CD4-positive, CD25-positive, alpha-beta regulatory T cell (primary cell): ENCODE results near the gene PALM2AKAP2. TPM values are rescaled to one million over a fixed set of nuclear protein-coding genes. Genes with fewer than 3 reads are reported as not detected.

Source experiments
- ATAC-seq, 2 donors: fragments of 150-1000 bp; cut with Tn5 transposase; one replicate each; pipeline ENCODE4 v1.10.0; 2021; ENCODE audit warnings: low read depth in 2 of 2, moderate number of reproducible peaks in 2 of 2, moderate library complexity in 1 of 2
- DNase-seq, 3 donors: peaks; one replicate each; pipeline versions ENCODE4 v3.0.0 to v3.0.0-alpha.2; 2012 to 2022; ENCODE audit warnings: mixed read lengths in 1 of 3
- H3K27ac ChIP-seq: one replicate; pipeline ENCODE4 v1.7.0; 2013; ENCODE audit warnings: mild to moderate bottlenecking, low read length; ENCODE audit not compliant: insufficient read depth, poor library complexity, severe bottlenecking
- H3K27me3 ChIP-seq: one replicate; pipeline ENCODE4 v1.7.0; 2013; ENCODE audit warnings: low read length; ENCODE audit not compliant: control insufficient read depth, insufficient read depth
- H3K36me3 ChIP-seq: one replicate; pipeline ENCODE4 v1.7.0; 2013; ENCODE audit warnings: mild to moderate bottlenecking, low read length, moderate library complexity; ENCODE audit not compliant: control insufficient read depth, insufficient read depth
- H3K4me1 ChIP-seq: 2 replicates; pipeline ENCODE4 v1.7.0; 2013; ENCODE audit warnings: mild to moderate bottlenecking, low read length; ENCODE audit not compliant: insufficient read depth, control insufficient read depth, poor library complexity, severe bottlenecking
- H3K4me3 ChIP-seq: one replicate; pipeline ENCODE4 v1.7.0; 2013; ENCODE audit warnings: low read depth, mild to moderate bottlenecking, low read length, moderate library complexity
- H3K9me3 ChIP-seq, 2 experiments: 1 replicate in 1 of 2; 2 replicates in 1 of 2; pipeline ENCODE4 v1.7.0; 2013; ENCODE audit warnings: low read length in 2 of 2, mild to moderate bottlenecking in 1 of 2, moderate library complexity in 1 of 2; ENCODE audit not compliant: control insufficient read depth in 2 of 2
- H3K27ac Mint-ChIP-seq, 3 donors: one replicate each; pipeline ENCODE4 v1.8.0; 2020 to 2022; ENCODE audit warnings: mild to moderate bottlenecking in 3 of 3, mixed read lengths in 3 of 3, moderate library complexity in 2 of 3
- H3K27me3 Mint-ChIP-seq: one replicate; pipeline ENCODE4 v1.8.0; 2022; ENCODE audit warnings: mild to moderate bottlenecking, mixed read lengths
- H3K36me3 Mint-ChIP-seq: one replicate; pipeline ENCODE4 v1.8.0; 2020; ENCODE audit warnings: mixed read lengths
- H3K4me1 Mint-ChIP-seq, 4 donors: one replicate each; pipeline ENCODE4 v1.8.0; 2020 to 2022; ENCODE audit warnings: mixed read lengths in 4 of 4, mild to moderate bottlenecking in 1 of 4
- H3K4me3 Mint-ChIP-seq, 4 donors: one replicate each; pipeline ENCODE4 v1.8.0; 2020 to 2022; ENCODE audit warnings: mild to moderate bottlenecking in 4 of 4, mixed read lengths in 4 of 4, moderate library complexity in 3 of 4
- H3K9me3 Mint-ChIP-seq, 7 donors: one replicate each; pipeline ENCODE4 v1.8.0; 2020 to 2022; ENCODE audit warnings: mixed read lengths in 7 of 7, mild to moderate bottlenecking in 3 of 7, moderate library complexity in 2 of 7
- polyA plus RNA-seq, 4 donors: library from polyadenylated mRNA; unstranded; fragments of 300-500 nt; fragmentation: Illumina TruSeq; gene quantifications; one replicate each; pipeline ENCODE4 v1.2.3, GENCODE V29; 2021
- total RNA-seq: library from RNA; stranded (reverse); gene quantifications from one replicate; pipeline ENCODE4 v1.2.3, GENCODE V29; 2022

Gene PALM2AKAP2
- 0.62 TPM for total RNA-seq
- under 1 TPM in 2 of 4 donors, not detected in 2; 0.09 to 0.11 TPM for polyA plus RNA-seq

- peaks cover 51% of the 10 kb centered on the region for H3K27me3 Mint-ChIP-seq
- H3K9me3 ChIP-seq, result no peaks in the 10 kb centered on the region
- H3K27ac Mint-ChIP-seq, result no peak within 1 kb of the TSS
- no peak for DNase-seq
- ATAC-seq, result no peak
- H3K27ac ChIP-seq, result no peak within 1 kb of the TSS
- peaks cover 0 to 4% (median 0%) of the 10 kb centered on the region in 4 donors for H3K4me1 Mint-ChIP-seq
- H3K4me1 ChIP-seq, result no peaks in the 10 kb centered on the region
- H3K36me3 Mint-ChIP-seq, result no peaks in the 10 kb centered on the region
- H3K4me3 ChIP-seq, result no peak within 1 kb of the TSS
- peaks cover 0 to 1% (median 0%) of the 10 kb centered on the region in 7 donors for H3K9me3 Mint-ChIP-seq
- H3K27me3 ChIP-seq, result peaks cover 7% of the 10 kb centered on the region
- H3K36me3 ChIP-seq, result no peaks in the 10 kb centered on the region
- no peak within 1 kb of the TSS for H3K4me3 Mint-ChIP-seq
Measured at GRCh38 chr9:109779711-109780452, at the start of gene PALM2AKAP2. Gene PALM2AKAP2, plus strand, starts transcription at chr9:109780198. Its CDS starts 291 bp downstream, at chr9:109780489.

- Histone ChIP-seq H3K27ac (no peak overlapping the region), H3K27me3 (no peaks in the 10 kb centered on the region), H3K4me3 (no peak overlapping the region), H3K9me3 (no peaks in the 10 kb centered on the region), H3K36me3 (no peaks in the 10 kb centered on the region), H3K4me1 (no peaks in the 10 kb centered on the region)
- no peak overlapping the region for H3K27ac Mint-ChIP-seq
- peaks cover 7% of the 10 kb centered on the region for H3K27me3 Mint-ChIP-seq
- H3K9me3 Mint-ChIP-seq, result peaks cover 0 to 3% (median 0%) of the 10 kb centered on the region in 7 donors
- H3K36me3 Mint-ChIP-seq, result no peaks in the 10 kb centered on the region
- H3K4me1 Mint-ChIP-seq, result no peaks in the 10 kb centered on the region
- no peak overlapping the region for H3K4me3 Mint-ChIP-seq
- no peak for DNase-seq
- ATAC-seq, result no peak
Measured at GRCh38 chr9:109730228-109730627, 49.8 kb upstream of the PALM2AKAP2 start.

GRCh38 chr9:109733690-109734089, 46.3 kb upstream of the PALM2AKAP2 start:
- Histone ChIP-seq H3K4me1 (no peaks in the 10 kb centered on the region), H3K27me3 (no peaks in the 10 kb centered on the region), H3K27ac (no peak overlapping the region), H3K4me3 (no peak overlapping the region), H3K9me3 (no peaks in the 10 kb centered on the region), H3K36me3 (no peaks in the 10 kb centered on the region)
- H3K9me3 Mint-ChIP-seq, result peaks cover 0 to 2% (median 0%) of the 10 kb centered on the region in 7 donors
- H3K36me3 Mint-ChIP-seq, result no peaks in the 10 kb centered on the region
- no peaks in the 10 kb centered on the region for H3K4me1 Mint-ChIP-seq
- ATAC-seq (no peak), DNase-seq (no peak)
- peaks cover 11% of the 10 kb centered on the region for H3K27me3 Mint-ChIP-seq
- no peak overlapping the region for H3K27ac Mint-ChIP-seq
- no peak overlapping the region for H3K4me3 Mint-ChIP-seq

GRCh38 chr9:109734814-109735213, 45.2 kb upstream of the PALM2AKAP2 start:
- Histone ChIP-seq H3K4me1 (no peaks in the 10 kb centered on the region), H3K36me3 (no peaks in the 10 kb centered on the region), H3K27me3 (no peaks in the 10 kb centered on the region), H3K27ac (no peak overlapping the region), H3K4me3 (no peak overlapping the region), H3K9me3 (no peaks in the 10 kb centered on the region)
- H3K27ac Mint-ChIP-seq, result no peak overlapping the region
- peaks cover 15% of the 10 kb centered on the region for H3K27me3 Mint-ChIP-seq
- peaks cover 0 to 2% (median 0%) of the 10 kb centered on the region in 7 donors for H3K9me3 Mint-ChIP-seq
- no peak overlapping the region for H3K4me3 Mint-ChIP-seq
- H3K4me1 Mint-ChIP-seq, result no peaks in the 10 kb centered on the region
- ATAC-seq, result no peak
- no peaks in the 10 kb centered on the region for H3K36me3 Mint-ChIP-seq
- DNase-seq, result no peak

- Histone ChIP-seq H3K4me1 (no peaks in the 10 kb centered on the region), H3K9me3 (no peaks in the 10 kb centered on the region), H3K4me3 (no peak overlapping the region), H3K27ac (no peak overlapping the region), H3K27me3 (no peaks in the 10 kb centered on the region), H3K36me3 (no peaks in the 10 kb centered on the region)
- no peak overlapping the region for H3K4me3 Mint-ChIP-seq
- H3K4me1 Mint-ChIP-seq, result no peaks in the 10 kb centered on the region
- peaks cover 0 to 2% (median 0%) of the 10 kb centered on the region in 7 donors for H3K9me3 Mint-ChIP-seq
- peaks cover 15% of the 10 kb centered on the region for H3K27me3 Mint-ChIP-seq
- no peak for DNase-seq
- H3K36me3 Mint-ChIP-seq, result no peaks in the 10 kb centered on the region
- ATAC-seq, result no peak
- no peak overlapping the region for H3K27ac Mint-ChIP-seq
Measured at GRCh38 chr9:109735801-109736200, 44.2 kb upstream of the PALM2AKAP2 start.

GRCh38 chr9:109737295-109737694, 42.7 kb upstream of the PALM2AKAP2 start:
- DNase-seq, result no peak
- Mint-ChIP-seq H3K9me3 (peaks cover 0 to 2% (median 0%) of the 10 kb centered on the region in 7 donors), H3K36me3 (no peaks in the 10 kb centered on the region), H3K4me3 (no peak overlapping the region), H3K27ac (no peak overlapping the region), H3K27me3 (peaks cover 19% of the 10 kb centered on the region), H3K4me1 (no peaks in the 10 kb centered on the region)
- no peaks in the 10 kb centered on the region for H3K27me3 ChIP-seq
- H3K27ac ChIP-seq, result no peak overlapping the region
- H3K36me3 ChIP-seq, result no peaks in the 10 kb centered on the region
- no peak overlapping the region for H3K4me3 ChIP-seq
- H3K4me1 ChIP-seq, result no peaks in the 10 kb centered on the region
- no peaks in the 10 kb centered on the region for H3K9me3 ChIP-seq
- ATAC-seq, result no peak

GRCh38 chr9:109739760-109740159, 40.2 kb upstream of the PALM2AKAP2 start:
- H3K4me3 Mint-ChIP-seq, result no peak overlapping the region
- peaks cover 13% of the 10 kb centered on the region for H3K27me3 Mint-ChIP-seq
- peaks cover 0 to 1% (median 0%) of the 10 kb centered on the region in 7 donors for H3K9me3 Mint-ChIP-seq
- Histone ChIP-seq H3K9me3 (no peaks in the 10 kb centered on the region), H3K27ac (no peak overlapping the region), H3K4me3 (no peak overlapping the region), H3K27me3 (peaks cover 2% of the 10 kb centered on the region), H3K36me3 (no peaks in the 10 kb centered on the region), H3K4me1 (no peaks in the 10 kb centered on the region)
- DNase-seq (no peak), ATAC-seq (no peak)
- H3K27ac Mint-ChIP-seq, result no peak overlapping the region
- H3K4me1 Mint-ChIP-seq, result no peaks in the 10 kb centered on the region
- no peaks in the 10 kb centered on the region for H3K36me3 Mint-ChIP-seq

GRCh38 chr9:109742776-109743348, 37.1 kb upstream of the PALM2AKAP2 start:
- no peaks in the 10 kb centered on the region for H3K36me3 Mint-ChIP-seq
- no peak overlapping the region for H3K27ac Mint-ChIP-seq
- ATAC-seq (no peak), DNase-seq (no peak)
- Histone ChIP-seq H3K27me3 (peaks cover 2% of the 10 kb centered on the region), H3K4me1 (no peaks in the 10 kb centered on the region), H3K4me3 (no peak overlapping the region), H3K27ac (no peak overlapping the region), H3K9me3 (no peaks in the 10 kb centered on the region), H3K36me3 (no peaks in the 10 kb centered on the region)
- no peaks in the 10 kb centered on the region for H3K4me1 Mint-ChIP-seq
- peaks cover 22% of the 10 kb centered on the region for H3K27me3 Mint-ChIP-seq
- H3K4me3 Mint-ChIP-seq, result no peak overlapping the region
- H3K9me3 Mint-ChIP-seq, result peaks cover 0 to 2% (median 0%) of the 10 kb centered on the region in 7 donors
